ENCODE data around the gene NTRK3. TPM values are rescaled to one million over a fixed set of nuclear protein-coding genes. Genes with fewer than 3 reads are reported as not detected.
"Not testable (repeated sequence)": the region's sequence is repeated elsewhere in the genome, so short reads cannot be mapped to it uniquely, and the experiment has no call there.

The NTRK3 gene
- total RNA-seq, 1 donor from 2014 or later = 1.1 TPM

- TF ChIP-seq CTCF (conservative IDR thresholded peaks at IDR 0.05) = no peak
- peaks cover 3% of the 10 kb centered on the region for H3K27me3 Mint-ChIP-seq (ENCODE audit: low read depth)
- H3K36me3 Mint-ChIP-seq (ENCODE audit: low read depth) = no peaks in the 10 kb centered on the region
- no peaks in the 10 kb centered on the region for H3K4me1 Mint-ChIP-seq
- no peak overlapping the region for H3K4me3 Mint-ChIP-seq
- H3K27ac Mint-ChIP-seq (ENCODE audit: unreplicated experiment) = no peak overlapping the region
- no peaks in the 10 kb centered on the region for H3K9me3 Mint-ChIP-seq
- DNase-seq (ENCODE audit: low read depth, low spot score) = no peak
Measured at GRCh38 chr15:87841426-87841998, 415.0 kb downstream of the NTRK3 start.

GRCh38 chr15:87835830-87836229, 420.7 kb downstream of the NTRK3 start:
- not testable (repeated sequence) for H3K4me3 Mint-ChIP-seq; H3K9me3 Mint-ChIP-seq; H3K27ac Mint-ChIP-seq (ENCODE audit: unreplicated experiment); H3K36me3 Mint-ChIP-seq (ENCODE audit: low read depth); H3K4me1 Mint-ChIP-seq; DNase-seq (ENCODE audit: low read depth, low spot score)
- peaks cover 14% of the 10 kb centered on the region for H3K27me3 Mint-ChIP-seq (ENCODE audit: low read depth)

- not testable (repeated sequence) for DNase-seq (ENCODE audit: low read depth, low spot score); H3K36me3 Mint-ChIP-seq (ENCODE audit: low read depth); H3K9me3 Mint-ChIP-seq; H3K27ac Mint-ChIP-seq (ENCODE audit: unreplicated experiment); H3K4me1 Mint-ChIP-seq; H3K4me3 Mint-ChIP-seq
- H3K27me3 Mint-ChIP-seq (ENCODE audit: low read depth) = peaks cover 14% of the 10 kb centered on the region
Measured at GRCh38 chr15:87833333-87833732, 423.2 kb downstream of the NTRK3 start.

GRCh38 chr15:87829332-87830050, 427.0 kb downstream of the NTRK3 start:
- H3K9me3 Mint-ChIP-seq = no peaks in the 10 kb centered on the region
- no peak overlapping the region for H3K4me3 Mint-ChIP-seq
- H3K27me3 Mint-ChIP-seq (ENCODE audit: low read depth) = peaks cover 30% of the 10 kb centered on the region

GRCh38 chr15:87828608-87829007, 427.9 kb downstream of the NTRK3 start:
- peaks cover 30% of the 10 kb centered on the region for H3K27me3 Mint-ChIP-seq (ENCODE audit: low read depth)
- no peaks in the 10 kb centered on the region for H3K36me3 Mint-ChIP-seq (ENCODE audit: low read depth)
- peaks cover 7% of the 10 kb centered on the region for H3K4me1 Mint-ChIP-seq
- H3K4me3 Mint-ChIP-seq = no peak overlapping the region
- H3K27ac Mint-ChIP-seq (ENCODE audit: unreplicated experiment) = no peak overlapping the region
- H3K9me3 Mint-ChIP-seq = no peaks in the 10 kb centered on the region
- TF ChIP-seq CTCF (conservative IDR thresholded peaks at IDR 0.05) = no peak
- DNase-seq (ENCODE audit: low read depth, low spot score) = no peak

More at GRCh38 chr15:87829332-87830050, 427.0 kb downstream of the NTRK3 start:
- TF ChIP-seq CTCF (conservative IDR thresholded peaks at IDR 0.05) = no peak
- H3K36me3 Mint-ChIP-seq (ENCODE audit: low read depth) = no peaks in the 10 kb centered on the region
- no peak for DNase-seq (ENCODE audit: low read depth, low spot score)
- H3K27ac Mint-ChIP-seq (ENCODE audit: unreplicated experiment) = no peak overlapping the region
- H3K4me1 Mint-ChIP-seq = peaks cover 7% of the 10 kb centered on the region

GRCh38 chr15:87827131-87827530, 429.4 kb downstream of the NTRK3 start:
- Mint-ChIP-seq H3K4me3 (no peak overlapping the region), H3K4me1 (peaks cover 7% of the 10 kb centered on the region), H3K36me3 (ENCODE audit: low read depth) (no peaks in the 10 kb centered on the region), H3K27me3 (ENCODE audit: low read depth) (peaks cover 21% of the 10 kb centered on the region), H3K27ac (ENCODE audit: unreplicated experiment) (no peak overlapping the region), H3K9me3 (no peaks in the 10 kb centered on the region)
- TF ChIP-seq CTCF (conservative IDR thresholded peaks at IDR 0.05) = no peak
- DNase-seq (ENCODE audit: low read depth, low spot score) = no peak
